CD14-positive monocyte (primary cell): Measurements from ENCODE around the gene FIGNL2. TPM values are rescaled to one million over a fixed set of nuclear protein-coding genes. Genes with fewer than 3 reads are reported as not detected.
"Not testable (repeated sequence)": the region's sequence is repeated elsewhere in the genome, so short reads cannot be mapped to it uniquely, and the experiment has no call there.

Experiments used
- DNase-seq, 3 donors: peaks; one replicate each; pipeline ENCODE4 v3.0.0-alpha.2; 2011 to 2022
- H2AFZ ChIP-seq: 2 replicates; pipeline ENCODE4 v1.6.0; 2012; ENCODE audit warnings: mild to moderate bottlenecking, low read depth, low read length, inconsistent platforms; ENCODE audit not compliant: insufficient read depth, poor library complexity, severe bottlenecking
- H3K27ac ChIP-seq, 2 donors: 1 replicate in 1 of 2; 2 replicates in 1 of 2; pipeline ENCODE4 v1.5.1; 2012 to 2013; ENCODE audit warnings: low read length in 2 of 2, control low read depth in 1 of 2, inconsistent platforms in 1 of 2, low read depth in 1 of 2, mild to moderate bottlenecking in 1 of 2
- H3K27me3 ChIP-seq, 2 donors: one replicate each; pipeline versions ENCODE4 v1.6.0 to v1.6.1; 2011 to 2013; ENCODE audit warnings: low read length in 2 of 2; ENCODE audit not compliant: control insufficient read depth in 2 of 2, insufficient read depth in 2 of 2
- H3K36me3 ChIP-seq, 2 donors: replicated peaks in 1 of 2; 1 replicate in 1 of 2; 2 replicates in 1 of 2; pipeline versions ENCODE4 v1.5.1 to v1.6.1; 2012 to 2013; ENCODE audit warnings: low read length in 2 of 2, control low read depth in 1 of 2, inconsistent platforms in 1 of 2, mild to moderate bottlenecking in 1 of 2; ENCODE audit not compliant: insufficient read depth in 2 of 2, control insufficient read depth in 1 of 2
- H3K4me1 ChIP-seq, 2 donors: 1 replicate in 1 of 2; 2 replicates in 1 of 2; pipeline versions ENCODE4 v1.5.1 to v1.6.1; 2012 to 2013; ENCODE audit warnings: low read length in 2 of 2, control low read depth in 1 of 2, inconsistent platforms in 1 of 2, mild to moderate bottlenecking in 1 of 2, moderate library complexity in 1 of 2; ENCODE audit not compliant: insufficient read depth in 2 of 2, control insufficient read depth in 1 of 2
- H3K4me2 ChIP-seq: replicated peaks from 2 replicates; pipeline ENCODE3; 2012; ENCODE audit warnings: low read length, moderate library complexity, mild to moderate bottlenecking; ENCODE audit not compliant: poor library complexity, severe bottlenecking; ENCODE audit errors: extremely low read depth
- H3K4me3 ChIP-seq, 3 experiments: fragments of 200-600 bp in 1 of 3; sonication (generic) in 1 of 3; replicated peaks in 1 of 3; 1 replicate in 2 of 3; 2 replicates in 1 of 3; pipeline ENCODE4 v1.5.1; 2011 to 2013; ENCODE audit warnings: low read length in 3 of 3, mild to moderate bottlenecking in 3 of 3, control low read depth in 2 of 3, low read depth in 2 of 3, inconsistent platforms in 1 of 3, moderate library complexity in 1 of 3
- H3K79me2 ChIP-seq: 2 replicates; pipeline ENCODE4 v1.6.0; 2012; ENCODE audit warnings: mild to moderate bottlenecking, control low read depth, inconsistent platforms, low read length, moderate library complexity; ENCODE audit not compliant: insufficient read depth
- H3K9ac ChIP-seq: 2 replicates; pipeline ENCODE4 v1.6.0; 2017; ENCODE audit warnings: low read length, mild to moderate bottlenecking; ENCODE audit not compliant: insufficient read depth, poor library complexity, severe bottlenecking
- H3K9me3 ChIP-seq, 2 donors: replicated peaks in 1 of 2; 1 replicate in 1 of 2; 2 replicates in 1 of 2; pipeline versions ENCODE4 v1.5.1 to v1.6.1; 2012 to 2013; ENCODE audit warnings: low read length in 2 of 2, control low read depth in 1 of 2; ENCODE audit not compliant: control insufficient read depth in 1 of 2, insufficient read depth in 1 of 2
- H4K20me1 ChIP-seq: 2 replicates; pipeline ENCODE4 v1.6.0; 2012; ENCODE audit warnings: mild to moderate bottlenecking, low read length, control low read depth, moderate library complexity; ENCODE audit not compliant: insufficient read depth
- H3K27ac Mint-ChIP-seq, 7 donors: one replicate each; pipeline ENCODE4 v1.8.0; 2020; ENCODE audit warnings: mild to moderate bottlenecking in 7 of 7, mixed read lengths in 7 of 7, moderate library complexity in 6 of 7, inconsistent platforms in 2 of 7
- H3K27me3 Mint-ChIP-seq, 3 donors: one replicate each; pipeline ENCODE4 v1.8.0; 2021 to 2022; ENCODE audit warnings: low read depth in 3 of 3, mild to moderate bottlenecking in 3 of 3, mixed read lengths in 3 of 3, moderate library complexity in 3 of 3, inconsistent platforms in 1 of 3
- H3K36me3 Mint-ChIP-seq, 2 donors: one replicate each; pipeline ENCODE4 v1.8.0; 2020; ENCODE audit warnings: mixed read lengths in 2 of 2, inconsistent platforms in 1 of 2, mild to moderate bottlenecking in 1 of 2
- H3K4me1 Mint-ChIP-seq: one replicate; pipeline ENCODE4 v1.8.0; 2020; ENCODE audit warnings: mild to moderate bottlenecking, mixed read lengths
- H3K4me3 Mint-ChIP-seq, 2 donors: one replicate each; pipeline ENCODE4 v1.8.0; 2020; ENCODE audit warnings: mild to moderate bottlenecking in 2 of 2, mixed read lengths in 2 of 2, moderate library complexity in 1 of 2
- H3K9me3 Mint-ChIP-seq, 7 donors: one replicate each; pipeline ENCODE4 v1.8.0; 2020 to 2022; ENCODE audit warnings: mixed read lengths in 7 of 7, mild to moderate bottlenecking in 6 of 7, moderate library complexity in 6 of 7, inconsistent platforms in 2 of 7
- CTCF ChIP-seq: fragments of 200-600 bp; IDR thresholded peaks from one replicate; pipeline ENCODE4 v1.8.0; 2022; ENCODE audit warnings: antibody characterized with exemption, mild to moderate bottlenecking
- WGBS: methylation state at CpG from one replicate; pipeline ENCODE4 v1.1.5; 2013; ENCODE audit warnings: missing lambda C conversion rate; ENCODE audit not compliant: insufficient coverage; 5-methylcytosine and 5-hydroxymethylcytosine counted together
- intact Hi-C, 2 donors: fragments of 100-400 bp; cut with micrococcal nuclease; formaldehyde crosslinking; loops; one replicate each; pipeline versions ENCODE4 v1.15.0 to v1.15.1; 2023
- polyA plus RNA-seq, 3 donors: library from polyadenylated mRNA; depleted of rRNA in 1 of 3; unstranded in 2 of 3; stranded (reverse) in 1 of 3; fragments of 300-500 nt in 2 of 3; fragments of >200 nt in 1 of 3; fragmentation: Illumina TruSeq in 2 of 3; gene quantifications; 1 replicate in 2 of 3; 2 replicates in 1 of 3; pipeline ENCODE4 v1.2.3, GENCODE V29; 2012 to 2021

The FIGNL2 gene
- polyA plus RNA-seq, 3 donors: 0.06 to 0.52 TPM; not detected in 1

DNA sequence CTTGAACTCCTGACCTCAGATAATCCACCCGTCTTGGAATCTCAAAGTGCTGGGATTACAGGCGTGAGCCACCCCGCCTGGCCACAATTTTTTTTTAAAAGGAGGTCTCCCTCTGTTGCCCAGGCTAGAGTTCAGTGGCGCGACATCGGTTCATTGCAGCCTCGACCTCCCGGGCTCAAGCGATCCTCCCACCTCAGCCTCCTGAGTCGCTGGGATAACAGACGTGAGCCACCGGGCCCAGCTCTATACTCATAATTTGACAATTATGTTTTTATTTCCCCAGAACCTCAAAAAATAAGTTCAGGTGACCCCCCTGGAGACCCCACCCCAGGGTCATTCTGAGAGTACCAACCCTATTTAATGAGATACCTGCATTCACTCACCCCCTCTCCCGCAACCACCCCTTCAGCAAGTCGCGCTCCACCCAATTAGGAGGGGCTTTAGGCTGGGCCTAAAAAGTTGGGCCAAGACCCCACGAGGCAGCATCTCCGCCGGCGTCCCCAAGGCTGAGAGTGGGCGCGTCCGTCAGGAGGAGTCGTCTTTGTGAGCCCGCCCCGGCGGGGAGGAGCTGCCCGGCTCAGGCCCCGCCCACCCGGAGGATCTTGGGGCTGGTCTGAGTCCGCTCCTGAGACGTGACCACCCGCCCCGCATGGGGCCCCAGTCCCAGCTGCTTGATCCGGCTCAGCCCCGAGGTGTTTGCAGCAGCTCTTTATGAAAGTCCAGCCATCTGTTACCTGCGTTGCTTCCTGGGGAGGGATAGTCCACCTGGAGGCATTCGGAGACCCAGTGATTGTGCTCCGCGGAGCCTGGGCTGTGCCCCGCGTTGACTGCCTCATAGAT, 39.2 kb upstream of the FIGNL2 start, which contains the start of gene ANKRD33:
TSS of gene ANKRD33 (plus strand) at position 628 of the 840 bp plus-strand sequence. CDS start at position 712, 84 bp downstream.
- peak in 2 of 3 donors; percentile 23 to 39 for DNase-seq
- Histone ChIP-seq H3K36me3 (no peaks in the 10 kb centered on the region), H3K79me2 (no peaks in the 10 kb centered on the region), H4K20me1 (no peaks in the 10 kb centered on the region), H3K9me3 (no peaks in the 10 kb centered on the region), H3K4me3 (no peak within 1 kb of the TSS), H3K27ac (no peak within 1 kb of the TSS), H3K27me3 (no peaks in the 10 kb centered on the region), H3K9ac (no peak within 1 kb of the TSS), H3K4me2 (peak within 1 kb of the TSS; percentile 37), H3K4me1 (peaks cover 44 to 57% of the 10 kb centered on the region in 2 donors), H2AFZ (peak within 1 kb of the TSS; percentile 19)
- intact Hi-C loops: loop anchor here in 1 of 2 donors (2.0 to 10.0 kb wide), 3 partner anchors 35 to 307 kb away; partner anchors contain the start of gene KRT80
- WGBS: 63% methylated on average over 31 of the region's 41 CpGs
- Mint-ChIP-seq H3K4me1 (peaks cover 59% of the 10 kb centered on the region), H3K27ac (peak within 1 kb of the TSS in 6 of 7 donors; percentile 6 to 85 (median 75)), H3K4me3 (peak within 1 kb of the TSS; percentile 56 to 65), H3K27me3 (peaks cover 0 to 4% (median 2%) of the 10 kb centered on the region in 3 donors), H3K36me3 (peaks cover 0 to 3% of the 10 kb centered on the region in 2 donors), H3K9me3 (peaks cover 0 to 6% (median 1%) of the 10 kb centered on the region in 7 donors)
- TF ChIP-seq CTCF: no peak

DNA sequence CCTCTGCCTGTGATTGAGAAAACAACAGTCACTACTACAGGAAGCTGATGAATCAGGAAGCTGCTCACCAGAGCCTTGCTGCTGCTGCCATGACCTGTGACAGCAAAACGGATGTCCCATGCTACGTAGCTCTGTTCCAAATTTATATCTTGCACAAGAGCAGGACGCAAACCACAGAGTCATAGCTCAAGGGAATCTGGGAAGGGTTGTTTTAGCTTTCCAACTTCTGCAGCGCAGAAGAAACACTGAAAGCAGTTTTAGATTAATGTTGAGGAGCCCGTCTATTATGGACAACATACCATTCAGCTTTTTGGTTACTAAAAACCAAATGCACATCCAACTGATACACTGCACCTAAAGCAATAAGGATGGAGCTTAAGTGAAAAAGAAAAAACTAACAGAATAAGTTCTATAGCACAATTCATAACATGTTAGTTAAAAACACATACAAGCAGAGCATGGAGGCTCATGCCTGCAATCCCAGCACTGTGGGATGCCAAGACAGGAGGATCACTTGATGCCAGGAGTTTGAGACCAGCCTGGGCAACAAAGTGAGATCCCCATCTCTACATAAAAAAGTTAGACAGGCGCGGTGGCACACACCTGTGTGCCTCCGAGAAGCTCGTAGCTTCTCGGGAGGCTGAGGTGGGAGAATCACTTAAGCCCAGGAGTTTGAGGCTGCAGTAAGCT, 37.6 kb upstream of the FIGNL2 start:
- Histone ChIP-seq H2AFZ (no peak overlapping the region), H3K4me2 (peak overlapping the region; percentile 64), H3K36me3 (no peaks in the 10 kb centered on the region), H3K9ac (no peak overlapping the region), H3K27me3 (no peaks in the 10 kb centered on the region), H4K20me1 (no peaks in the 10 kb centered on the region), H3K79me2 (no peaks in the 10 kb centered on the region), H3K9me3 (no peaks in the 10 kb centered on the region), H3K27ac (peak overlapping the region; percentile 53 to 59), H3K4me3 (peak overlapping the region in 1 of 3 experiments; percentile 33), H3K4me1 (peaks cover 55 to 70% of the 10 kb centered on the region in 2 donors)
- Mint-ChIP-seq H3K4me3 (peak overlapping the region; percentile 37 to 62), H3K9me3 (peaks cover 0 to 6% (median 3%) of the 10 kb centered on the region in 7 donors), H3K4me1 (peaks cover 69% of the 10 kb centered on the region), H3K27me3 (peaks cover 0 to 4% (median 2%) of the 10 kb centered on the region in 3 donors), H3K36me3 (peaks cover 0 to 3% of the 10 kb centered on the region in 2 donors), H3K27ac (peak overlapping the region; percentile 89 to 94 (median 91))
- 0% methylated on average over 1 of the region's 10 CpGs for WGBS
- peak; percentile 91 to 99 (median 99) for DNase-seq
- no peak for TF ChIP-seq CTCF
- intact Hi-C loops: loop anchor here in 1 of 2 donors (2.0 to 10.0 kb wide), 3 partner anchors 36 to 309 kb away; partner anchors contain the start of gene KRT80

DNA sequence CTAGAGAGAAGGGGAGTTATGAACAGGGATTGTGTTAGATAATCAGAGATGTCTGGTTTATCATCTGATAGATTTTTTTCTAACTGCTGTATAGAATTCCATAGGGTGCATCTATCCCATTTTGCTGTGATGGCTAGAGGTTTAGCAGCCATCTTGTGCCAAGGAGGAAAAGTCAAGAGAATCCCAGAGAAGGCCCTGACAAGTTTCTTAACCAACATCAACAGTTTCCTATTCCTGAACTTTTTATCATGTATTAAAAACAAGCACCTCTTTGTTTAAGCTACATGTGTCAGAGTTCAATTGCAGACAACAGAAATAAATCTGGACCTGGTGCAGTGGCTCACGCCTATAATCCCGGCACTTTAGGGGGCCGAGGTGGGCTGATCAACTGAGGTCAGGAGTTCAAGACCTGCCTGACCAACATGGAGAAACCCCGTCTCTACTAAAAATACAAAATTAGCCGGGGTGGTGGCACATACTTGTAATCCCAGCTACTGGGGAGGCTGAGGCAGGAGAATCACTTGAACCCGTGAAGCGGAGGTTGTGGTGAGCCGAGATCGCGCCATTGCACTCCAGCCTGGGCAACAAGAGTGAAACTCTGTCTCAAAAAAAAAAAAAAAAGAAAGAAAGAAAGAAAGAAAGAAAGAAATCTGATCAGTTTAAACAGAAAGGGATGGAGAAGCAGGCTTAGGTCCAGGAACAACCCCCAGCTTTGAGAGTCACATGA, 36.9 kb upstream of the FIGNL2 start:
- WGBS: 68% methylated on average over 6 of the region's 10 CpGs
- H2AFZ ChIP-seq, H3K9ac ChIP-seq, H4K20me1 ChIP-seq, H3K27me3 Mint-ChIP-seq, DNase-seq, H3K36me3 ChIP-seq, H3K27me3 ChIP-seq, H3K36me3 Mint-ChIP-seq, H3K9me3 ChIP-seq, H3K79me2 ChIP-seq, H3K9me3 Mint-ChIP-seq: not testable (repeated sequence)
- Mint-ChIP-seq H3K4me3 (peak overlapping the region in 1 of 2 donors; percentile 37), H3K4me1 (peaks cover 69% of the 10 kb centered on the region), H3K27ac (peak overlapping the region; percentile 89 to 94 (median 91))
- Histone ChIP-seq H3K4me3 (peak overlapping the region in 1 of 3 experiments; percentile 5), H3K4me1 (peaks cover 55 to 70% of the 10 kb centered on the region in 2 donors), H3K4me2 (peak overlapping the region; percentile 64), H3K27ac (peak overlapping the region; percentile 41 to 59)
- intact Hi-C loops: loop anchor here in 1 of 2 donors (2.0 to 10.0 kb wide), 3 partner anchors 37 to 309 kb away; partner anchors contain the start of gene KRT80
